GM23248 (cell line): ENCODE measurements around the gene RPL5. TPM values are rescaled to one million over a fixed set of nuclear protein-coding genes. Genes with fewer than 3 reads are reported as not detected.

Experiments
- DNase-seq: peaks from one replicate; pipeline ENCODE4 v3.0.0-alpha.2; 2015
- H2AFZ ChIP-seq: fragments of 200-600 bp; sonication (generic); 2 replicates; pipeline ENCODE4 v1.6.1; 2016; ENCODE audit warnings: antibody characterized with exemption
- H3F3A ChIP-seq: fragments of 200-600 bp; sonication (generic); 2 replicates; pipeline ENCODE4 v1.6.1; 2016; ENCODE audit warnings: mild to moderate bottlenecking, antibody characterized with exemption, mixed run types; ENCODE audit not compliant: insufficient read depth
- H3K27ac ChIP-seq: fragments of 200-600 bp; sonication (generic); 2 replicates; pipeline ENCODE4 v1.5.1; 2016; ENCODE audit warnings: mild to moderate bottlenecking
- H3K27me3 ChIP-seq: fragments of 200-600 bp; sonication (generic); replicated peaks from 2 replicates; pipeline ENCODE4 v1.6.1; 2016; ENCODE audit warnings: mild to moderate bottlenecking; ENCODE audit not compliant: insufficient read depth
- H3K36me3 ChIP-seq: fragments of 200-600 bp; sonication (generic); 2 replicates; pipeline ENCODE4 v1.6.1; 2016; ENCODE audit warnings: low read depth, mild to moderate bottlenecking
- H3K4me1 ChIP-seq: fragments of 200-600 bp; sonication (generic); 2 replicates; pipeline ENCODE4 v1.6.1; 2016; ENCODE audit warnings: mild to moderate bottlenecking; ENCODE audit not compliant: insufficient read depth
- H3K4me2 ChIP-seq: fragments of 200-600 bp; sonication (generic); one replicate; pipeline ENCODE4 v1.6.1; 2016; ENCODE audit warnings: mild to moderate bottlenecking; ENCODE audit not compliant: unreplicated experiment
- H3K4me3 ChIP-seq: fragments of 200-600 bp; sonication (generic); 2 replicates; pipeline ENCODE4 v1.5.1; 2016; ENCODE audit warnings: mild to moderate bottlenecking
- H3K79me2 ChIP-seq: fragments of 200-600 bp; sonication (generic); 2 replicates; pipeline ENCODE4 v1.6.1; 2016; ENCODE audit warnings: mild to moderate bottlenecking; ENCODE audit not compliant: insufficient read depth
- H3K9ac ChIP-seq: fragments of 200-600 bp; sonication (generic); 2 replicates; pipeline ENCODE4 v1.6.1; 2016; ENCODE audit warnings: mild to moderate bottlenecking
- H3K9me2 ChIP-seq: fragments of 200-600 bp; sonication (generic); 2 replicates; pipeline ENCODE4 v1.6.1; 2016; ENCODE audit warnings: mixed run types, mild to moderate bottlenecking, moderate library complexity; ENCODE audit not compliant: insufficient read depth
- H3K9me3 ChIP-seq: fragments of 200-600 bp; sonication (generic); one replicate; pipeline ENCODE4 v1.6.1; 2017; ENCODE audit warnings: low read depth
- H4K20me1 ChIP-seq: fragments of 200-600 bp; sonication (generic); 2 replicates; pipeline ENCODE4 v1.6.0; 2016; ENCODE audit not compliant: insufficient read depth
- EZH2 ChIP-seq: fragments of 200-600 bp; sonication (generic); IDR thresholded peaks from 2 replicates; pipeline ENCODE4 v1.6.1; 2018; ENCODE audit warnings: antibody characterized with exemption, mild to moderate bottlenecking; ENCODE audit not compliant: insufficient read depth, poor library complexity, severe bottlenecking
- EZH2phosphoT487 ChIP-seq: fragments of 200-600 bp; sonication (generic); IDR thresholded peaks from 2 replicates; pipeline ENCODE4 v1.6.1; 2018; ENCODE audit warnings: antibody characterized with exemption, moderate library complexity, mild to moderate bottlenecking, low read depth; ENCODE audit not compliant: insufficient read depth
- WGBS, 2 experiments: methylation state at CpG; one replicate each; pipeline ENCODE4 v1.1.6; 2015 to 2017; ENCODE audit warnings: low lambda C conversion rate in 2 of 2, low coverage in 1 of 2; ENCODE audit errors: missing lambda C conversion rate in 2 of 2; 5-methylcytosine and 5-hydroxymethylcytosine counted together
- in situ Hi-C: fragments of 300-500 bp; cut with MboI; formaldehyde crosslinking; loops from 2 replicates; pipeline ENCODE4 v1.15.0; 2020
- polyA plus RNA-seq: library from polyadenylated mRNA; unstranded; fragments of >200 nt; fragmentation: Nextera tagmentation; extraction: Ambion mirVana; gene quantifications from 2 replicates; pipeline ENCODE4 v1.2.1, GENCODE V29; 2016
- total RNA-seq: library from RNA; depleted of rRNA; stranded (reverse); fragments of >200 nt; shearing (Covaris generic); gene quantifications from 2 replicates; pipeline ENCODE4 v1.2.3, GENCODE V29; 2014

The RPL5 gene
- total and polyA plus RNA-seq, 2 experiments from 2014 or later: 750 to 1,075 TPM

DNA sequence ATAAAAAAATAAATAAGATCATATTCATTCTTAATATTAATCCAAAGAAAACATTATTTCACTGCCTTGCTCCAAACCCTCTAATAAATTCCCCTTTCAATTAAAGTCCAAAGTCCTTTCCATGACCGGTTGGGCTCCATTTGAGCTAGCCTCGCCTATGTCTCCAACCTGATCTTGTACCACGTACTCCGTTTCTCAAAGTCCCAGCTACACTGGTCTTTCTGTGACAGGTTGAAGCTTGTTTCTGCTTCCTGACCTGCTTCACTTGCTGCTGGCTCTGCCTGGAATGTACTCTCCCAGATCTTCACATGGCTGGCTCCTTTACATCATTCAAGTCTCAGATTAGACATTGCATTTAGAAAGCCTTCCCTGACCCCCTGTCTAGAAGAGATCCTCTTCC, 16.4 kb downstream of the RPL5 start:
- H3K4me1 ChIP-seq: no peaks in the 10 kb centered on the region
- 82 to 93% methylated on average over 4 of the region's 4 CpGs for WGBS, 2 experiments
- no peaks in the 10 kb centered on the region for H4K20me1 ChIP-seq
- H3K9me3 ChIP-seq: no peaks in the 10 kb centered on the region
- DNase-seq: no peak
- H3K9ac ChIP-seq: no peak overlapping the region
- no peak overlapping the region for H3K27ac ChIP-seq
- TF ChIP-seq EZH2 (no peak), EZH2phosphoT487 (no peak)
- H3K4me3 ChIP-seq: no peak overlapping the region
- H3K36me3 ChIP-seq: peaks cover 13% of the 10 kb centered on the region; the same call in 1 of the 2 replicates
- H3K27me3 ChIP-seq: no peaks in the 10 kb centered on the region
- in situ Hi-C loops: no loop called here
- H3K79me2 ChIP-seq: no peaks in the 10 kb centered on the region
- H3K9me2 ChIP-seq: no peaks in the 10 kb centered on the region
- H3K4me2 ChIP-seq: no peak overlapping the region
- no peak overlapping the region for H2AFZ ChIP-seq
- H3F3A ChIP-seq: peaks cover 23% of the 10 kb centered on the region

DNA sequence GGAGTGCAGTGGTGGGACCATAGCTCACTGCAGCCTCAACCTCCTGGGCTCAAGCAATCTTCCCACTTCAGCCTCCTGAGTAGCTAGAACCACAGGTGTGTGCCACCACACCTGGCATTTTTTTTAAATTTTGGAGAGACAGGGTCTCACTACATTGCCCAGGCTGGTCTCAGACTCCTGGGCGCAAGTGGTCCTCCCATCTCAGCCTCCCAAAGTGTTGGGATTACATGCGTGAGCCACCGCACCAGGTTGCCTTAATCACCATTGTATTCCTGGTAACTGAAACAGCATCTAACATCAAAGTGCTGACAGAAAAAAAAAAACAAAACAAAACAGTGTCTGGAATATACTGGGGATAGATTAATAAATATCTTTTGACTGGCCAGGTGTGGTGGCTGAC, 18.2 kb downstream of the RPL5 start:
- H3K27me3 ChIP-seq: no peaks in the 10 kb centered on the region
- WGBS, 2 experiments: 97 to 100% methylated on average over 3 of the region's 3 CpGs
- no peak overlapping the region for H3K27ac ChIP-seq
- DNase-seq: no peak
- H2AFZ ChIP-seq: no peak overlapping the region
- H3K9ac ChIP-seq: no peak overlapping the region
- H4K20me1 ChIP-seq: no peaks in the 10 kb centered on the region
- no peaks in the 10 kb centered on the region for H3K9me3 ChIP-seq
- H3K79me2 ChIP-seq: no peaks in the 10 kb centered on the region
- H3F3A ChIP-seq: peaks cover 10% of the 10 kb centered on the region
- no peaks in the 10 kb centered on the region for H3K9me2 ChIP-seq
- H3K4me1 ChIP-seq: no peaks in the 10 kb centered on the region
- H3K4me2 ChIP-seq: no peak overlapping the region
- TF ChIP-seq EZH2: no peak
- in situ Hi-C loops: no loop called here
- no peaks in the 10 kb centered on the region; the same call in none of the 2 replicates for H3K36me3 ChIP-seq
- H3K4me3 ChIP-seq: no peak overlapping the region

DNA sequence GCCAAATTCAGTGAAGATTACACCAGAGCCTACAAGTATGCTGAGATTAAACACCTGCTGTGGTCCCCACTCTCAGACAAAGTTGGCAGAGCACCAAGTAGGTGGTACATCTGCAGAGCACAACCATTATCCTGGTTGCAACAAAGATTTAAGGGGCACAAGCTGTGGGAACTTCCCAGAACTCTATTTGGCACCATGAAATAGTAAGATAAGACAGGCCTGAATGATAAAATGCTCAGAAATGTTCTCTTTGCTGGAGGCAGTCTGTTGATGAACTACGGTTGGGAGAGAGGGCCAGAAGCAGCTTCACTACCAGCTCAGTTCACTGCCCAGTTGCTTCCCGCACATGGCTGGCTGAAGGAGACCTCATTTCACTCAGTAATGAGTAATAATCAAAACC, 19.9 kb downstream of the RPL5 start:
- DNase-seq: no peak
- TF ChIP-seq EZH2 (no peak), EZH2phosphoT487 (no peak)
- H3K79me2 ChIP-seq: no peaks in the 10 kb centered on the region
- no peaks in the 10 kb centered on the region for H3K9me3 ChIP-seq
- H3K27ac ChIP-seq: no peak overlapping the region
- no peak overlapping the region for H2AFZ ChIP-seq
- H4K20me1 ChIP-seq: no peaks in the 10 kb centered on the region
- no peak overlapping the region for H3K4me3 ChIP-seq
- H3K9ac ChIP-seq: no peak overlapping the region
- WGBS, 2 experiments: 81 to 82% methylated on average over 2 of the region's 2 CpGs
- H3K36me3 ChIP-seq: no peaks in the 10 kb centered on the region; the same call in none of the 2 replicates
- no peaks in the 10 kb centered on the region for H3K9me2 ChIP-seq
- no peaks in the 10 kb centered on the region for H3K4me1 ChIP-seq
- peaks cover 4% of the 10 kb centered on the region; the same call in 1 of the 2 replicates for H3F3A ChIP-seq
- in situ Hi-C loops: no loop called here
- no peaks in the 10 kb centered on the region for H3K27me3 ChIP-seq
- H3K4me2 ChIP-seq: no peak overlapping the region

DNA sequence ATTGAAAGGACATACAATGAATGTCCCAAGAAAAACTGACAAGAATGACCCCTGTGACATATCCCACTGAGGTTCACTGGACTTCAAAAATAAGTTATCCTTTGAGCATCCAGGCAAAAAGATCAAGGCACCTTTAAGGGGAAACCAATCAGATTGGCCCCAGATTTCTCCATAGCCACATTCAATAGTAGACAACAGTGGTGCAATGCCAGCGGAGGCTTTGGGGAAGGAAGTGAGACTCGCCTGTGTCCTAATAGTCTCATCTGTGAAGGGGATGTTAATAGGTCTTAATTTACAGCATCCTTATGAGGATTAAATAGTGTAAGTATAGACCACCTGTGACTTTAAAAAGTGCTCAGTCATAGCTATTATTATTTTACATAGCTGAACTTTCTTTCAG, 21.5 kb downstream of the RPL5 start:
- H3K9ac ChIP-seq: no peak overlapping the region
- TF ChIP-seq EZH2: no peak
- H3K9me2 ChIP-seq: no peaks in the 10 kb centered on the region
- no peaks in the 10 kb centered on the region for H3K4me1 ChIP-seq
- no peak overlapping the region for H2AFZ ChIP-seq
- no peaks in the 10 kb centered on the region for H3K27me3 ChIP-seq
- H3K4me2 ChIP-seq: no peak overlapping the region
- H3F3A ChIP-seq: no peaks in the 10 kb centered on the region
- H3K79me2 ChIP-seq: no peaks in the 10 kb centered on the region
- H3K9me3 ChIP-seq: no peaks in the 10 kb centered on the region
- 76 to 77% methylated on average over 2 of the region's 2 CpGs for WGBS, 2 experiments
- no peak for DNase-seq
- H3K4me3 ChIP-seq: no peak overlapping the region
- H4K20me1 ChIP-seq: no peaks in the 10 kb centered on the region
- H3K27ac ChIP-seq: no peak overlapping the region
- in situ Hi-C loops: no loop called here
- H3K36me3 ChIP-seq: no peaks in the 10 kb centered on the region; the same call in none of the 2 replicates

DNA sequence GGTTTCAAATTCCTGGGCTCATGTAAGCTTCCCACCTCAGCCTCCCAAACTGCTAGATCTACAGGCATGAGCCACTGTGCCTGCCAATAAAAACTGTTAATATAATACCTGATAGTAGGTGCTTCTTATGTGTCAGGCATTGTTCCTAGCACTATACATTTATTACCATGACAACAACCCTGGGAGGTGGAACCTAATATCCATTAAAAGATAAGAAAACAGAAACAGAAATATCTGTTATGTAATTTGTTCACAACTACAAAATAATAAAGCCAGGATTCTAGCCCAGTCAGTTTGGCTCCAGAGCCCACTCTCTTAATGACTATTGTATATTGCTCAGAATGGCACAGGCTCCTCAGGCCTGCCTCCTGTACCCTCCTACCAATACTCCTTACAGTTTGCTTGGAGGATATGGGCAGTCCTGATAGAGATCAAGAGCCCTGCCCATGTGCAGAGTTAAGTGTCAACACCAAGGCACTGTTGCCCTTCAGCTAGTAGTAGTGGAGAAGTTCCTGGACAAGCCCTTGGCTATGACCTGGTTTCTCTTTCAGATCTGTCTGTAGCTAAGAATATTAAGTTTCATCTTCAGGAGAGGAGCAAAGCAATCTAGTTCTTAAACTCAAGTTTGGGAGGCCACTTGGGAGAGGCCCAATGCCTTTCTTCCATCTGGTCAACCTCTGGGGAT, 22.4 kb downstream of the RPL5 start:
- TF ChIP-seq EZH2phosphoT487: no peak
- TF ChIP-seq EZH2: no peak
- H3K79me2 ChIP-seq: no peaks in the 10 kb centered on the region
- no peak for DNase-seq
- H3K9me2 ChIP-seq: no peaks in the 10 kb centered on the region
- H3K9me3 ChIP-seq: no peaks in the 10 kb centered on the region
- no peak overlapping the region for H3K27ac ChIP-seq
- no peak overlapping the region for H2AFZ ChIP-seq
- H3K27me3 ChIP-seq: no peaks in the 10 kb centered on the region
- H3K4me1 ChIP-seq: no peaks in the 10 kb centered on the region
- no peaks in the 10 kb centered on the region for H4K20me1 ChIP-seq
- no peak overlapping the region for H3K4me2 ChIP-seq
- in situ Hi-C loops: no loop called here
- H3K9ac ChIP-seq: no peak overlapping the region
- no peaks in the 10 kb centered on the region for H3F3A ChIP-seq
- H3K36me3 ChIP-seq: no peaks in the 10 kb centered on the region; the same call in none of the 2 replicates
- H3K4me3 ChIP-seq: no peak overlapping the region
